8988T (cell line): ENCODE results near the gene FNIP2.
"Not testable (repeated sequence)": the region's sequence is repeated elsewhere in the genome, so short reads cannot be mapped to it uniquely, and the experiment has no call there.

Experiments used
- DNase-seq: peaks from one replicate; pipeline ENCODE4 v3.0.0; 2011

FNIP2 gene

GRCh38 chr4:158929939-158930638 lies 161.3 kb downstream of the FNIP2 start:
- DNase-seq, result no peak

GRCh38 chr4:158930639-158930972 lies 161.8 kb downstream of the FNIP2 start:
- DNase-seq, result no peak

- no peak for DNase-seq
Observed at GRCh38 chr4:158933236-158933635, 164.4 kb downstream of the FNIP2 start.

- no peak for DNase-seq
Observed at GRCh38 chr4:158934996-158935669, 166.3 kb downstream of the FNIP2 start.

- no peak for DNase-seq
Observed at GRCh38 chr4:158936238-158936637, 167.4 kb downstream of the FNIP2 start.

- DNase-seq, result no peak
Observed at GRCh38 chr4:158938220-158939044, 169.6 kb downstream of the FNIP2 start.

- no peak for DNase-seq
Observed at GRCh38 chr4:158940271-158940670, 171.4 kb downstream of the FNIP2 start.

GRCh38 chr4:158941321-158941720 lies 172.5 kb downstream of the FNIP2 start:
- no peak for DNase-seq

- DNase-seq, result no peak
Observed at GRCh38 chr4:158941895-158942294, 173.1 kb downstream of the FNIP2 start.

- no peak for DNase-seq
Observed at GRCh38 chr4:158945529-158946108, 176.8 kb downstream of the FNIP2 start.

GRCh38 chr4:158946825-158947224 lies 178.0 kb downstream of the FNIP2 start:
- no peak for DNase-seq

- DNase-seq, result no peak
Observed at GRCh38 chr4:158948071-158948470, 179.2 kb downstream of the FNIP2 start.

GRCh38 chr4:158949099-158949498 lies 180.3 kb downstream of the FNIP2 start:
- no peak for DNase-seq

- not testable (repeated sequence) for DNase-seq
Observed at GRCh38 chr4:158952221-158952774, 183.5 kb downstream of the FNIP2 start.

GRCh38 chr4:158956345-158956744 lies 187.5 kb downstream of the FNIP2 start:
- not testable (repeated sequence) for DNase-seq

GRCh38 chr4:158956918-158957317 lies 188.1 kb downstream of the FNIP2 start:
- DNase-seq, result not testable (repeated sequence)
